ENCODE measurements around the gene HMCES. TPM values are rescaled to one million over a fixed set of nuclear protein-coding genes. Genes with fewer than 3 reads are reported as not detected.

HMCES gene, protein sequence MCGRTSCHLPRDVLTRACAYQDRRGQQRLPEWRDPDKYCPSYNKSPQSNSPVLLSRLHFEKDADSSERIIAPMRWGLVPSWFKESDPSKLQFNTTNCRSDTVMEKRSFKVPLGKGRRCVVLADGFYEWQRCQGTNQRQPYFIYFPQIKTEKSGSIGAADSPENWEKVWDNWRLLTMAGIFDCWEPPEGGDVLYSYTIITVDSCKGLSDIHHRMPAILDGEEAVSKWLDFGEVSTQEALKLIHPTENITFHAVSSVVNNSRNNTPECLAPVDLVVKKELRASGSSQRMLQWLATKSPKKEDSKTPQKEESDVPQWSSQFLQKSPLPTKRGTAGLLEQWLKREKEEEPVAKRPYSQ
- total RNA-seq (2022; extraction: Qiagen RNA extraction): 39.6 to 46.2 TPM (median 44.3 TPM) in 5 replicates

DNA sequence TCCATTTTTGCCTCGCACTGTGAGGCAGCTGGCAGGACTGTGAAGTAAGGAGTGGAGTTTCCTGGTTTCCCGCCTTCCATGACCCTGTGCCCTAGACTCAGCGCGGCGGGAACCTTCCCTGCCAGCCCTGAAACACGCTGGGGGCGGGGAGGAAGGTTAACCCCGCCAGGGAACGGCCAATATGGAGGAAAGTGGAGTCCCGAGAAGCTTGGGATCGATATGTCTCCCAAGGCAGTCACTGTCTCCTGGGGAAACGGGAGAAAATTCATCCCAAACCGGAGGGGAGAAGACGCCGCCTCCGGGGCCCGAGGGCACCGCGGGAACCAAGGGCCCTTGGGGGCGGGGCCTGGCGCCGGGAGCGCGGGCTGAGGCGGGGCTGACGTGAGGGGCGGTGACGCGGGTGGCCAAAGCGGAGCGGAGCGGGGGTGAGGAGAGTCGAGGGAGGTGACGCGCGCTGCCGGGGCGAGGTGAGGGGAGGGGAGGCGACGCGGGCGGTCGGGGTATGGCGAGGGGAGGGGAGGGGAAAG is at the start of gene HMCES:
HMCES (plus strand) TSS at position 432 of the 527 bp plus-strand sequence. CDS start 863 bp downstream, outside the sequence.

DNA sequence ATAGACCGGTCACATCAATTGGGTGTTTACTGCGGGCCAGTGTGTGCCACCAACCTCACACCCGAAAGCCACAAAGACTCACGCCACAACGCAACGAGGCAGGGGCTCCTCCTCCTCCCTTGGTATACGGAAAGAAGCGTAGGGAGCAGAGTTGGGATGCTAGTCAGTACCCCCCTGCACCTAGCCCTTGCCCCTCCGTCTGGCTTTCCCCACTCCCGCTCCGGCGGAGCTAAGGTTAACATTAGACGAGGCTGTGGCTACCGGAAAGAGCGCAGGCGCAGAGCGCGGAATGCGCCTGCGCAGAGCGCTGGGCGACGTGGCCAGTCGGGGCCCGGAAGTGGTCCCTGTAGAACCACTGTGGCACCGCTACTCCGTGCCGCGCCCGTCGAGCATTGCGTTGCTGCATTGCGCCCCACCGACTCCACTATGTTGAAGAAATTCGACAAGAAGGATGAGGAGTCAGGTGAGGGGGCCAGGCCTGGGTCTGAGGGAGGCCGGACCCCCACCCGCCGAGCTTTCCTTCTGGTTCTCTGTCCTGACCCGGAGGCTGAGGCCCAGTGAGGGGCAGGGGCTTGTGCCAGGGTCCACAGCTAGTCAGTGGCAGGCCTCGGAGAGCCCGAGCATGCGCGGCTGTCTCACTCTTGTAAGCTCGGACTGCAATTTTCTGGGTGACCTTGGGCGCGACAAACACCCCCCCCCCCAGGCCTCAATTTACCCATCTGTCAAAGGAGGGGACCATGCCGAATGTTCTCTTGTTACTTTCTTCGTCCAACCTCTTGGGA is 29.2 kb upstream of the HMCES start, which contains the start of gene COPG1:
COPG1 (plus strand) TSS at position 323 of the 782 bp plus-strand sequence; CDS start at position 427, 104 bp downstream.

Other genes starting within 250 kb of the HMCES start
- gene GP9, start 218.1 kb upstream of the HMCES start, total RNA-seq (2022; extraction: Qiagen RNA extraction): not detected in 5 replicates
- 3.2 to 5.8 TPM (median 4.4 TPM) in 5 replicates for gene RAB43, start 157.1 kb upstream of the HMCES start, total RNA-seq (2022; extraction: Qiagen RNA extraction)
- gene ISY1, start 117.8 kb upstream of the HMCES start, total RNA-seq (2022; extraction: Qiagen RNA extraction): 21.0 to 22.9 TPM (median 21.7 TPM) in 5 replicates
- gene CNBP, start 95.0 kb upstream of the HMCES start, total RNA-seq (2022; extraction: Qiagen RNA extraction): 341 to 385 TPM (median 346 TPM) in 5 replicates
- 68.6 to 96.1 TPM (median 75.6 TPM) in 5 replicates for gene COPG1, start 29.3 kb upstream of the HMCES start, total RNA-seq (2022; extraction: Qiagen RNA extraction)
- 0.68 to 1.2 TPM (median 1.0 TPM) in 5 replicates for gene EFCAB12, start 149.8 kb downstream of the HMCES start, total RNA-seq (2022; extraction: Qiagen RNA extraction)
- gene MBD4, start 161.1 kb downstream of the HMCES start, total RNA-seq (2022; extraction: Qiagen RNA extraction): 16.1 to 23.2 TPM (median 18.5 TPM) in 5 replicates
- 11.4 to 13.1 TPM (median 12.3 TPM) in 5 replicates for gene IFT122, start 161.4 kb downstream of the HMCES start, total RNA-seq (2022; extraction: Qiagen RNA extraction)
- not detected in 5 replicates for gene RHO, start 249.8 kb downstream of the HMCES start, total RNA-seq (2022; extraction: Qiagen RNA extraction)